A549 (cell line): ENCODE results near the gene MAN1C1. TPM values are rescaled to one million over a fixed set of nuclear protein-coding genes. Genes with fewer than 3 reads are reported as not detected.

Experiments
- ATAC-seq, 2 experiments: fragments of 200-7000 bp in 1 of 2; fragments of >200 bp in 1 of 2; cut with Nextera tagmentation in 1 of 2; cut with Tn5 transposase in 1 of 2; 3 replicates each; pipeline versions ENCODE4 v1.8.0 to v1.9.1; 2018 to 2020; ENCODE audit warnings: mild to moderate bottlenecking in 1 of 2, moderate library complexity in 1 of 2
- CTCF ChIA-PET: fragments of 300-600 bp; sonication (Branson Sonifier 250); formaldehyde crosslinking; extraction: SDS; loops from one replicate; lab custom pipeline; 2021; ENCODE audit warnings: antibody characterized with exemption, inconsistent platforms; lab: Yijun Ruan, JAX
- POLR2A ChIA-PET: fragments of 350-600 bp; formaldehyde crosslinking; extraction: SDS; loops from one replicate; lab custom pipeline; 2021; ENCODE audit warnings: antibody characterized with exemption, inconsistent platforms; lab: Yijun Ruan, JAX
- DNase-seq, 2 experiments: peaks; one replicate each; pipeline versions ENCODE4 v3.0.0 to v3.0.0-alpha.2; 2011 to 2016; ENCODE audit warnings: low read depth in 1 of 2, low spot score in 1 of 2
- FAIRE-seq: peaks from 2 replicates; lab custom pipeline; 2011; peaks lifted over from hg19 to GRCh38; lab: Jason Lieb, UNC
- H3K27ac ChIP-seq, 2 experiments: fragments of >200 bp; sonication (Bioruptor Twin); formaldehyde crosslinking; 3 replicates each; pipeline ENCODE4 v1.5.1; 2016 to 2017
- H3K4me1 ChIP-seq: fragments of >200 bp; sonication (Bioruptor Twin); formaldehyde crosslinking; 3 replicates; pipeline ENCODE4 v1.6.1; 2016
- H3K4me2 ChIP-seq: fragments of >200 bp; sonication (Bioruptor Twin); formaldehyde crosslinking; 3 replicates; pipeline ENCODE4 v1.6.1; 2016
- H3K4me3 ChIP-seq: fragments of >200 bp; sonication (Bioruptor Twin); formaldehyde crosslinking; 3 replicates; pipeline ENCODE4 v1.5.1; 2016
- H3K9me3 ChIP-seq: fragments of >200 bp; sonication (Bioruptor Twin); formaldehyde crosslinking; 3 replicates; pipeline ENCODE4 v1.6.1; 2016
- BHLHE40 ChIP-seq: IDR thresholded peaks from 2 replicates; pipeline ENCODE4 v1.6.1; 2012; ENCODE audit warnings: low read depth, low read length, inconsistent platforms
- CBX8 ChIP-seq: fragments of 200-600 bp; sonication (generic); IDR thresholded peaks from 2 replicates; pipeline ENCODE4 v1.6.1; 2016
- CHD4 ChIP-seq: fragments of 200-600 bp; sonication (generic); IDR thresholded peaks from 2 replicates; pipeline ENCODE4 v1.6.1; 2016; ENCODE audit warnings: antibody characterized with exemption, mild to moderate bottlenecking, borderline replicate concordance
- EP300 ChIP-seq, 2 experiments: fragments of >200 bp; sonication (Bioruptor Twin); formaldehyde crosslinking; IDR thresholded peaks; 2 replicates in 1 of 2; 3 replicates in 1 of 2; pipeline ENCODE4 v1.6.1; 2016 to 2017
- ESRRA ChIP-seq: fragments of 150-350 bp; IDR thresholded peaks from 2 replicates; pipeline ENCODE4 v1.6.1; 2014; ENCODE audit warnings: mild to moderate bottlenecking, low read length, borderline replicate concordance
- FOSB ChIP-seq: fragments of 250-450 bp; sonication (Bioruptor Pico); IDR thresholded peaks from 2 replicates; pipeline ENCODE4 v1.5.0; 2020; ENCODE audit warnings: mild to moderate bottlenecking, moderate library complexity
- GATA3 ChIP-seq: IDR thresholded peaks from 2 replicates; pipeline ENCODE4 v1.6.1; 2012; ENCODE audit warnings: borderline replicate concordance
- HEYL ChIP-seq: fragments of 250-450 bp; sonication (Bioruptor Pico); IDR thresholded peaks from 2 replicates; pipeline ENCODE4 v1.8.0; 2021; ENCODE audit warnings: mild to moderate bottlenecking, moderate library complexity
- HOXA7 ChIP-seq: fragments of 250-450 bp; sonication (Bioruptor Pico); IDR thresholded peaks from 2 replicates; pipeline ENCODE4 v1.5.0; 2020; ENCODE audit warnings: mild to moderate bottlenecking, moderate library complexity
- HOXB5 ChIP-seq: fragments of 250-450 bp; sonication (Bioruptor Pico); IDR thresholded peaks from 2 replicates; pipeline ENCODE4 v1.5.0; 2020; ENCODE audit warnings: mild to moderate bottlenecking, moderate library complexity
- KDM1A ChIP-seq: fragments of 200-600 bp; sonication (generic); IDR thresholded peaks from 2 replicates; pipeline ENCODE4 v1.6.1; 2016; ENCODE audit warnings: low read depth, mild to moderate bottlenecking
- MAFK ChIP-seq: fragments of 450-650 bp; IDR thresholded peaks from 2 replicates; pipeline ENCODE4 v1.6.1; 2014; ENCODE audit not compliant: partially characterized antibody
- MAZ ChIP-seq: fragments of 150-350 bp; IDR thresholded peaks from 2 replicates; pipeline ENCODE4 v1.6.1; 2014; ENCODE audit warnings: antibody characterized with exemption, low read depth, low read length, borderline replicate concordance
- MYC ChIP-seq: IDR thresholded peaks from 2 replicates; pipeline ENCODE4 v1.6.1; 2012; ENCODE audit warnings: mild to moderate bottlenecking, inconsistent platforms, low read length, improper control_type of control experiment, borderline replicate concordance
- NFE2L2 ChIP-seq: fragments of 150-350 bp; conservative IDR thresholded peaks from 2 replicates; pipeline ENCODE4 v1.6.1; 2014; ENCODE audit warnings: low read length
- RCOR1 ChIP-seq: fragments of 150-350 bp; IDR thresholded peaks from 2 replicates; pipeline ENCODE4 v1.6.1; 2014; ENCODE audit warnings: antibody characterized with exemption, low read length, low read depth
- RNF2 ChIP-seq: fragments of 200-600 bp; sonication (generic); IDR thresholded peaks from 2 replicates; pipeline ENCODE4 v1.6.1; 2016; ENCODE audit warnings: low read depth, mild to moderate bottlenecking, antibody characterized with exemption, moderate library complexity, borderline replicate concordance
- SMC3 ChIP-seq: fragments of >200 bp; sonication (Bioruptor Twin); formaldehyde crosslinking; IDR thresholded peaks from 3 replicates; pipeline ENCODE4 v1.6.1; 2018; ENCODE audit warnings: inconsistent platforms
- ZNF302 ChIP-seq: fragments of 250-450 bp; sonication (Bioruptor Pico); IDR thresholded peaks from 2 replicates; pipeline ENCODE4 v1.9.0; 2021; ENCODE audit warnings: inconsistent platforms, mild to moderate bottlenecking, moderate library complexity
- WGBS: methylation state at CpG from one replicate; pipeline ENCODE4 v1.1.6; 2017; ENCODE audit errors: missing lambda C conversion rate; 5-methylcytosine and 5-hydroxymethylcytosine counted together
- polyA plus RNA-seq, 4 experiments: library from polyadenylated mRNA; depleted of rRNA in 3 of 4; stranded (reverse); fragments of >200 nt; fragmentation: RNase III in 1 of 4; extraction: RNeasy Plus Mini Kit Qiagen cat#74134 plus additional on column Dnase treatment in 1 of 4; gene quantifications; 2 replicates in 3 of 4; 3 replicates in 1 of 4; pipeline ENCODE4 v1.2.3, GENCODE V29; 2011 to 2017
- TF ChIP-seq, protein P1 (sequence below): IDR thresholded peaks from 2 replicates; pipeline ENCODE4 v1.6.1; 2012; ENCODE audit warnings: low read depth, borderline replicate concordance
- TF ChIP-seq, protein P2 (sequence below): IDR thresholded peaks from 2 replicates; pipeline ENCODE4 v1.6.1; 2012
- TF ChIP-seq, protein P3 (sequence below): fragments of 150-350 bp; IDR thresholded peaks from 2 replicates; pipeline ENCODE4 v1.6.1; 2014; ENCODE audit warnings: low read depth, mild to moderate bottlenecking, low read length
- TF ChIP-seq, protein P4 (sequence below): fragments of >200 bp; sonication (Bioruptor Twin); formaldehyde crosslinking; IDR thresholded peaks from 2 replicates; pipeline ENCODE4 v1.6.1; 2016
- TF ChIP-seq, protein P5 (sequence below): fragments of 450-650 bp; IDR thresholded peaks from 2 replicates; pipeline ENCODE4 v1.6.1; 2014; ENCODE audit warnings: antibody characterized with exemption

Gene MAN1C1
- polyA plus RNA-seq, 2 of the 4 experiments (the other 2 are of a cell fraction), result 0.22 to 0.27 TPM

DNA sequence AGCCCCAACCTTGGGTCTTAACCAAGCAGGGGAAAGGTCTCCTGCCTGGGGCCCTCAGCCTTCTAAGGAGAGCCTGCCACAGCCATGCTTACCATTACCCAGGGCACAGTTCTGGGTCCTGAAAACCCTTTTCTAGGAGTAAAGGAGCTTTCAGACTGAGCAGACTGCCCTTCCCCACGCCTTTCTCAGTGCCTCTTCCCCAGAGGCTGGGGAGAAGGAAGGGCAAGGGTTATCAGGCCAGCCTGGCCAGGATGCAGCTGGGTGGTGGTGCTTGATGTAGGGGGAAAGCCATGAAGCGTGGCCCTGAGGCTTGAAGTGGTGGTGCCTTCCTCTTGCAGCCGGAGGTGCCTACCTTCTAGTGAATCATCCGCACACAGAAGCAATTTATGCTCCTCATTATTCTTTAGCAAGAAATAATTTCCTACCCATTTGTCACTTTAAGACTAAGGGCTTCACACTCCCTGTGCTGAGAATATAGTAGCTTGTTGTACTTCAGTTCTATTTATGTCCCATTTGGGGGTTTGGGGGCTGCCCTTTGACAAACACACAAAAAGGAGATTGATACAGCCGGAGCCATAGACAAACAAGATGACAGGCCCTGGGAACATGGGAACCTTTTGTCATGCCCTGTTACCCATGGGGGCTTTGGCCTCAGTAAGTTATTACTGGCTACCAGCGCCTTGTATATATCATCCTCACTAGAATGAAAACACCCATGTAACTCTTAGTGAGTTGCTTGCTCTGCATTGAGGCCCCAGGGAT, 40.7 kb downstream of the MAN1C1 start:
- Histone ChIP-seq H3K4me3 (no peak overlapping the region), H3K27ac (no peak overlapping the region), H3K4me2 (no peak overlapping the region), H3K4me1 (peaks cover 12% of the 10 kb centered on the region), H3K9me3 (no peaks in the 10 kb centered on the region)
- WGBS, result 92% methylated on average over 6 of the region's 6 CpGs
- no peak for TF ChIP-seq ESRRA
- TF ChIP-seq ZNF302 (CRISPR knock-in tag), result no peak
- TF ChIP-seq FOSB (CRISPR knock-in tag), result no peak
- no peak for TF ChIP-seq MYC
- TF ChIP-seq SMC3, result no peak
- TF ChIP-seq GATA3, result no peak
- TF ChIP-seq MAFK, result no peak
- no peak for TF ChIP-seq BHLHE40
- TF ChIP-seq CHD4, result no peak
- TF ChIP-seq, protein P1, sequence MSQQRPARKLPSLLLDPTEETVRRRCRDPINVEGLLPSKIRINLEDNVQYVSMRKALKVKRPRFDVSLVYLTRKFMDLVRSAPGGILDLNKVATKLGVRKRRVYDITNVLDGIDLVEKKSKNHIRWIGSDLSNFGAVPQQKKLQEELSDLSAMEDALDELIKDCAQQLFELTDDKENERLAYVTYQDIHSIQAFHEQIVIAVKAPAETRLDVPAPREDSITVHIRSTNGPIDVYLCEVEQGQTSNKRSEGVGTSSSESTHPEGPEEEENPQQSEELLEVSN, result no peak
- TF ChIP-seq HOXB5 (CRISPR knock-in tag), result no peak
- no peak for TF ChIP-seq HOXA7 (CRISPR knock-in tag)
- TF ChIP-seq RNF2, result no peak
- TF ChIP-seq HEYL (CRISPR knock-in tag), result no peak
- TF ChIP-seq CBX8, result no peak
- TF ChIP-seq, protein P2, sequence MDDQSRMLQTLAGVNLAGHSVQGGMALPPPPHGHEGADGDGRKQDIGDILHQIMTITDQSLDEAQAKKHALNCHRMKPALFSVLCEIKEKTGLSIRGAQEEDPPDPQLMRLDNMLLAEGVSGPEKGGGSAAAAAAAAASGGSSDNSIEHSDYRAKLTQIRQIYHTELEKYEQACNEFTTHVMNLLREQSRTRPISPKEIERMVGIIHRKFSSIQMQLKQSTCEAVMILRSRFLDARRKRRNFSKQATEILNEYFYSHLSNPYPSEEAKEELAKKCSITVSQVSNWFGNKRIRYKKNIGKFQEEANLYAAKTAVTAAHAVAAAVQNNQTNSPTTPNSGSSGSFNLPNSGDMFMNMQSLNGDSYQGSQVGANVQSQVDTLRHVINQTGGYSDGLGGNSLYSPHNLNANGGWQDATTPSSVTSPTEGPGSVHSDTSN, result no peak
- no peak for DNase-seq
- CTCF ChIA-PET, result no interaction called here
- FAIRE-seq, result no peak
- POLR2A ChIA-PET, result no interaction called here
- ATAC-seq, result no peak

DNA sequence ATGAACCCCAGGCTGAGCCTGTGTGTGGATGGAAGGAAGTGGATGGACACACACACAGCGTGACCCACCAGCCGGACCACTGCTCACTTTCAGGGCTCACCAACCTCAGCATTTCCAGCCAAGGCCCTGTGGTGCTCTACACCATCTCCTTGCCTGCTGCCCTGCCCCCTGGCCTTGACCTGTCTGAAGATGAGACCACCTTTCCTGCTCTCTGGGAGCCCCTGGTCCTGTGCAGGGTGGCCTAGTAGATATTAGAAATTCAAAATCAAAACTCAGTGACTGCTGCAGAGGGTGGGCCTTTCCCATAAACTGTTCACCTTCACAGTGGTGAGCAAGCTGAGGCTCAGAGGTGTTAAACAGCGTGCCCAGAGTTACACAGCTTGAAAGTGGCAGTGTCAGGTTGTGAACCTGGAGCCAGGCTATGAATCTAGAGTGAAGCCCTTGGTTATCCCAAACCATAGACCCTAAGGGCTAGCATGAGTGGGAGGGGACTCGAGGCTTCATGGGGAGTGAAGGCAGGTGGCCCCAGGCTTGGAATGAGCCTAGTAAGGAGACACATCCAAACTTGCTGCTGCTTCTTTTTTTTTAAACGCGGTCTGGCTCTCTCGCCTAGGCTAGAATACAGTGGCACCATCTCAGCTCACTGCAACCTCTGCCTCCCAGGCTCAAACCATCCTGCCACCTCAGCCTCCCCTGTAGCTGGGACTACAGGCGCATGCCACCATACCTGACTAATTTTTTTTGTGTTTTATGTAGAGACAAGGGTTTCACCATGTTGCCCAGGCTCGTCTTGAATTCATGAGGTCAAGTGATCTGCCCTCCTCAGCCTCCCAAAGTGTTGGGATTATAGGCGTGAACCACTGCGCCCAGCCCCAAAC, 41.5 kb downstream of the MAN1C1 start:
- CTCF ChIA-PET, result no interaction called here
- ATAC-seq, result no peak
- FAIRE-seq, result no peak
- Histone ChIP-seq H3K4me2 (no peak overlapping the region), H3K4me1 (peaks cover 12% of the 10 kb centered on the region), H3K9me3 (no peaks in the 10 kb centered on the region), H3K27ac (no peak overlapping the region), H3K4me3 (no peak overlapping the region)
- POLR2A ChIA-PET, result no interaction called here
- 74% methylated on average over 11 of the region's 11 CpGs for WGBS
- DNase-seq, result no peak
- TF ChIP-seq SMC3, result no peak
- TF ChIP-seq, protein P1, result no peak
- no peak for TF ChIP-seq NFE2L2

DNA sequence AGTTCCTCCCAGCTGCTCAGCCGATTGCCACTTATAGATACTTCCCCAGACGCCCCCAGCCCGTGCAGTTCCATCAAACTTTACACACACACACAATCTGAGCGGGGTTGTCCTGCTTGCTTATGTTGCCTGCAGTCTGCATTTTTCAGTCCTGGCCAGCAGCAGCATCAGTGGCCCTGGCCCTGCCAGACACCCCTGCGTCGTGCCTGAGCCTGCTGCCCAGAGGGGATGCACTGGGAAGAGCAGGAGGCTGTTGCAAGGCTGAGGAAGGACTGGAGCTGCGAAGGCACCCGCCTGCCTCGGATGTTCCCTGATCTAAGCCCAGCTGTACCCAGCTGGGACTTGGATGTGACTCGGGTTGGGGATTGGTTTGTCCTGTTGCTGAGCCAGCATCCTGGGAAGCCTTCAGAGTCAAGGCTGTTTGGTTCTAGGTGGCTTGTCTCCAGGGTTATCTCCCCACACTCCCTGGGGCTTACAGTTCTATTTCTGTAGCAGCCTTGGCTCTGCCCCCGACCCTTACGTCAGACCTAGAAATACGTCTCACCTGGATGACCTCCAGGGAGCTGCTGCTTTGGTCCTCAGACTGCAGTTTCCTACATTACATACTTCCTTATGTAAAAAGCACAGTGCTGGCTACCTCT, 42.3 kb downstream of the MAN1C1 start:
- no peak overlapping the region for H3K27ac ChIP-seq
- 66% methylated on average over 10 of the region's 13 CpGs for WGBS
- DNase-seq, result no peak
- H3K4me3 ChIP-seq, result no peak overlapping the region
- POLR2A ChIA-PET, result no interaction called here
- no peak overlapping the region for H3K4me2 ChIP-seq
- FAIRE-seq, result no peak
- CTCF ChIA-PET, result no interaction called here
- H3K4me1 ChIP-seq, result peaks cover 12% of the 10 kb centered on the region
- no peaks in the 10 kb centered on the region for H3K9me3 ChIP-seq
- ATAC-seq, result no peak
- no peak for TF ChIP-seq KDM1A
- no peak for TF ChIP-seq ZNF302 (CRISPR knock-in tag)
- TF ChIP-seq, protein P3, sequence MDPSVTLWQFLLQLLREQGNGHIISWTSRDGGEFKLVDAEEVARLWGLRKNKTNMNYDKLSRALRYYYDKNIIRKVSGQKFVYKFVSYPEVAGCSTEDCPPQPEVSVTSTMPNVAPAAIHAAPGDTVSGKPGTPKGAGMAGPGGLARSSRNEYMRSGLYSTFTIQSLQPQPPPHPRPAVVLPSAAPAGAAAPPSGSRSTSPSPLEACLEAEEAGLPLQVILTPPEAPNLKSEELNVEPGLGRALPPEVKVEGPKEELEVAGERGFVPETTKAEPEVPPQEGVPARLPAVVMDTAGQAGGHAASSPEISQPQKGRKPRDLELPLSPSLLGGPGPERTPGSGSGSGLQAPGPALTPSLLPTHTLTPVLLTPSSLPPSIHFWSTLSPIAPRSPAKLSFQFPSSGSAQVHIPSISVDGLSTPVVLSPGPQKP, result no peak
- TF ChIP-seq HOXA7 (CRISPR knock-in tag), result no peak
- TF ChIP-seq RCOR1, result no peak
- TF ChIP-seq, protein P1, result no peak
- TF ChIP-seq CHD4, result no peak
- no peak for TF ChIP-seq MAZ
- TF ChIP-seq EP300 (IDR thresholded peaks at IDR 0.05), result no peak
- TF ChIP-seq ESRRA, result no peak
- TF ChIP-seq, protein P4, sequence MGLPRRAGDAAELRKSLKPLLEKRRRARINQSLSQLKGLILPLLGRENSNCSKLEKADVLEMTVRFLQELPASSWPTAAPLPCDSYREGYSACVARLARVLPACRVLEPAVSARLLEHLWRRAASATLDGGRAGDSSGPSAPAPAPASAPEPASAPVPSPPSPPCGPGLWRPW, result no peak
- TF ChIP-seq, protein P5, sequence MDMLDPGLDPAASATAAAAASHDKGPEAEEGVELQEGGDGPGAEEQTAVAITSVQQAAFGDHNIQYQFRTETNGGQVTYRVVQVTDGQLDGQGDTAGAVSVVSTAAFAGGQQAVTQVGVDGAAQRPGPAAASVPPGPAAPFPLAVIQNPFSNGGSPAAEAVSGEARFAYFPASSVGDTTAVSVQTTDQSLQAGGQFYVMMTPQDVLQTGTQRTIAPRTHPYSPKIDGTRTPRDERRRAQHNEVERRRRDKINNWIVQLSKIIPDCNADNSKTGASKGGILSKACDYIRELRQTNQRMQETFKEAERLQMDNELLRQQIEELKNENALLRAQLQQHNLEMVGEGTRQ, result no peak
- TF ChIP-seq, protein P2, result no peak
